GM06990 (cell line): Measurements from ENCODE around the gene ACTBL2.

ENCODE experiments used
- DNase-seq: peaks from one replicate; pipeline ENCODE4 v3.0.0-alpha.2; 2011; ENCODE audit not compliant: insufficient read length; ENCODE audit errors: extremely low read depth
- H3K27me3 ChIP-seq: replicated peaks from 2 replicates; pipeline ENCODE4 v1.6.0; 2011; ENCODE audit warnings: low read length; ENCODE audit not compliant: control insufficient read depth, insufficient read depth
- H3K36me3 ChIP-seq: 2 replicates; pipeline ENCODE4 v1.5.1; 2011; ENCODE audit warnings: low read length; ENCODE audit not compliant: control insufficient read depth, insufficient read depth
- H3K4me3 ChIP-seq: replicated peaks from 2 replicates; pipeline ENCODE4 v1.5.1; 2011; ENCODE audit warnings: low read depth, mild to moderate bottlenecking, control low read depth, low read length
- TF ChIP-seq, protein P1 (sequence below): IDR thresholded peaks from 2 replicates; pipeline ENCODE4 v1.5.1; 2011; ENCODE audit warnings: low read length, control low read depth, mild to moderate bottlenecking, inconsistent platforms; ENCODE audit not compliant: insufficient read depth, poor library complexity, severe bottlenecking

ACTBL2 gene

DNA sequence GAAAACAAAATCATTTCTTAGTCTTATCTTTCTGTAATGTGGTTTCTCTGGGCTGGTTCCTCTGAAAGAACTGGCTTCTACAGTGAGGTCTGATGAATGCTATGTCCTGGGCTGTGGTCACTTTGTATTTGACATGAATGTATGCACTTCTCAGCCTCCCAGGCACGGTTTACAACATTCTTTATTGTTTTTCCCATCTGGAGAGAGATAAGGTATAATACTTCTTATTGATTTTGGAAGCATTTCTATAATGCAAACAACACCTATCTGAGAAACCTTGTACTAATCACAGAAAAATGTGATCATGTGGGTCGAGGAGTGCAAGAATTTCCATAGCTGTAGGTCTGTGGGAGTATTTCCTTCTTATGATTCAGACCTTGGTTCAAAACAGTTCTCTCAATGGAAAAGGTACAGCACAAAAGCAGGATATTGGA is 46.9 kb downstream of the ACTBL2 start:
- Histone ChIP-seq H3K36me3 (no peaks in the 10 kb centered on the region), H3K4me3 (no peak overlapping the region), H3K27me3 (no peaks in the 10 kb centered on the region; the same call in 1 of the 2 replicates)
- no peak for DNase-seq
- TF ChIP-seq, protein P1, sequence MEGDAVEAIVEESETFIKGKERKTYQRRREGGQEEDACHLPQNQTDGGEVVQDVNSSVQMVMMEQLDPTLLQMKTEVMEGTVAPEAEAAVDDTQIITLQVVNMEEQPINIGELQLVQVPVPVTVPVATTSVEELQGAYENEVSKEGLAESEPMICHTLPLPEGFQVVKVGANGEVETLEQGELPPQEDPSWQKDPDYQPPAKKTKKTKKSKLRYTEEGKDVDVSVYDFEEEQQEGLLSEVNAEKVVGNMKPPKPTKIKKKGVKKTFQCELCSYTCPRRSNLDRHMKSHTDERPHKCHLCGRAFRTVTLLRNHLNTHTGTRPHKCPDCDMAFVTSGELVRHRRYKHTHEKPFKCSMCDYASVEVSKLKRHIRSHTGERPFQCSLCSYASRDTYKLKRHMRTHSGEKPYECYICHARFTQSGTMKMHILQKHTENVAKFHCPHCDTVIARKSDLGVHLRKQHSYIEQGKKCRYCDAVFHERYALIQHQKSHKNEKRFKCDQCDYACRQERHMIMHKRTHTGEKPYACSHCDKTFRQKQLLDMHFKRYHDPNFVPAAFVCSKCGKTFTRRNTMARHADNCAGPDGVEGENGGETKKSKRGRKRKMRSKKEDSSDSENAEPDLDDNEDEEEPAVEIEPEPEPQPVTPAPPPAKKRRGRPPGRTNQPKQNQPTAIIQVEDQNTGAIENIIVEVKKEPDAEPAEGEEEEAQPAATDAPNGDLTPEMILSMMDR = no peak

DNA sequence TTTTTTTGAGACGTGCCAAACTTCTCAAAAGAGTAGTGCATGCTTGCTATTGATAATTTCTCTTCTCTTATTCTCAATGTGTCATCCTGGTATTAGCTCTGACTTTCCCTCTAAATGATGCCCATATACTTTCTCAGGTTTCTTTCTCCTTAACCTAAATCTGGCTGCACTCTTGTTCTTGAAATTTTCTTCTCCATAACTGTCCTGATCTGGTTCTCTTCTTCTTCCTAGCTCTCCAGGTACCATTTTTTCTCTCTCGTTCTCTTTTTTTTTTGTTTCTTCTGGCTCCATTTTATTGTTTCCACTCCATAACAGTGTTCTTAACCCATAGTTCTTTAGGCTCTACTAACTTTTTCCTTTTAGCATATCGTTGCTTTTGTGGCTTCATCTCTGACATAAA is 47.9 kb downstream of the ACTBL2 start:
- TF ChIP-seq, protein P1 = no peak
- Histone ChIP-seq H3K27me3 (no peaks in the 10 kb centered on the region; the same call in 1 of the 2 replicates), H3K4me3 (no peak overlapping the region), H3K36me3 (no peaks in the 10 kb centered on the region)
- DNase-seq = no peak

DNA sequence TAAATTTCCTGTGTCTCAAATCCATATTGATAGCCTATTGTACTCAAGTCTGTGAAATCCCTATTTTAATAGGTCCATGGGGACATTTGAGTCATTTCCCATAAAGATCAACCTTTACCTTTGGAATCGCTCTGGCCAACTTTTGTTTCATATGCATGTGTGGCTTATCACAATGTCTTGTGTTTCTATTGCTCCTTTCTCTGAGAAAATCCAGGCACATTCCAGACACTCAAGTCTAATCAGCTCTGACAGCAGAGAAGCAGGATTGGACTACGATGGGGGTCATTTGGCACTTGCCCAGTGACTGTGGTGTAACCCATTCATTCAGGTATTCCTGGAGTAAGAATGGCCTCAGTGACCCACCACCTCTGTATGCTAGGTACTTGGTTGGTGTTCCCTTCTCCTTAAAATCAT is 48.4 kb downstream of the ACTBL2 start:
- Histone ChIP-seq H3K4me3 (no peak overlapping the region), H3K27me3 (no peaks in the 10 kb centered on the region; the same call in 1 of the 2 replicates), H3K36me3 (no peaks in the 10 kb centered on the region)
- DNase-seq = no peak
- TF ChIP-seq, protein P1 = no peak

DNA sequence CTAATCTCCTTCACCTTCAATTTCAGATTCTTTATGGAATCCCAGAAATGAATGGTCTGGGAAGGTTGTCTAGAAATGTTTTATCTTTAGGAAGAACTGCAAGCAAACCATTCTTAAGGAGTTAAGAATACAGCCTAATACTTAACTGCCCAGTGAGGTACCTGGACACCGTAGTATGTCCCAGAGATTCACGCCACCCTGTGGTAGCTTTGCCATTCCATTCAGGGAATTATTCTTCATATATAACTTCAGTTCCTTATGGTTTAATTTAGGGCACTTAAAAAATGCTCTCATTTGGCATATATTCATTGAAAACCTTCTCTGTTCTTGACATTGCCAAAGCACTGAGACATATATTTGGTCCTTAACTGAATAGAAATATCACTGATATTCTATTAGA is 49.7 kb downstream of the ACTBL2 start:
- Histone ChIP-seq H3K36me3 (no peaks in the 10 kb centered on the region), H3K4me3 (no peak overlapping the region), H3K27me3 (no peaks in the 10 kb centered on the region; the same call in 1 of the 2 replicates)
- DNase-seq = no peak
- TF ChIP-seq, protein P1 = peak; percentile 5

DNA sequence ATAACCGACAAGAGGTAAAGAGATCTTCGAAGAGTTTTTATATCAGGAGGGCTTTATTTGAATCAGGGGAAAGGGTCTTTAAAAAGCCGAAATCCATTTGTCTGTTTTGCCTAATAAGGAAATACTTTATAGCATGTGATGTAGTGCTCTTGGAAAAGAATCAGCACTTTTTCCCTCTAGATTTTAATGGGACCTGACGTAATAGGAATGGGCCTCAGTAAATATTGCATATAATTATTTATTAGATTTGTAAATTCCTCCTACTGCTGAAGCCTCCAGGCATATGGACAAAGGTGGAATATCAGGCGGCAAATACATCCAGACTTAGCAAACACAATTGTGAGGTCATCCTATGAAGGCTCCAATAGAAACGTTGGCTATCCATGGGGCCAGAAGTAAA is 50.9 kb downstream of the ACTBL2 start:
- Histone ChIP-seq H3K27me3 (no peaks in the 10 kb centered on the region; the same call in 1 of the 2 replicates), H3K36me3 (no peaks in the 10 kb centered on the region), H3K4me3 (no peak overlapping the region)
- DNase-seq = no peak
- TF ChIP-seq, protein P1 = no peak
